IPS DF 19.7 (cell line): Measurements from ENCODE around the gene PTPRN2.

ENCODE experiments used
- DNase-seq: peaks from one replicate; pipeline ENCODE4 v3.0.0-alpha.2; 2013; ENCODE audit warnings: low read depth, low spot score

The PTPRN2 gene

DNA sequence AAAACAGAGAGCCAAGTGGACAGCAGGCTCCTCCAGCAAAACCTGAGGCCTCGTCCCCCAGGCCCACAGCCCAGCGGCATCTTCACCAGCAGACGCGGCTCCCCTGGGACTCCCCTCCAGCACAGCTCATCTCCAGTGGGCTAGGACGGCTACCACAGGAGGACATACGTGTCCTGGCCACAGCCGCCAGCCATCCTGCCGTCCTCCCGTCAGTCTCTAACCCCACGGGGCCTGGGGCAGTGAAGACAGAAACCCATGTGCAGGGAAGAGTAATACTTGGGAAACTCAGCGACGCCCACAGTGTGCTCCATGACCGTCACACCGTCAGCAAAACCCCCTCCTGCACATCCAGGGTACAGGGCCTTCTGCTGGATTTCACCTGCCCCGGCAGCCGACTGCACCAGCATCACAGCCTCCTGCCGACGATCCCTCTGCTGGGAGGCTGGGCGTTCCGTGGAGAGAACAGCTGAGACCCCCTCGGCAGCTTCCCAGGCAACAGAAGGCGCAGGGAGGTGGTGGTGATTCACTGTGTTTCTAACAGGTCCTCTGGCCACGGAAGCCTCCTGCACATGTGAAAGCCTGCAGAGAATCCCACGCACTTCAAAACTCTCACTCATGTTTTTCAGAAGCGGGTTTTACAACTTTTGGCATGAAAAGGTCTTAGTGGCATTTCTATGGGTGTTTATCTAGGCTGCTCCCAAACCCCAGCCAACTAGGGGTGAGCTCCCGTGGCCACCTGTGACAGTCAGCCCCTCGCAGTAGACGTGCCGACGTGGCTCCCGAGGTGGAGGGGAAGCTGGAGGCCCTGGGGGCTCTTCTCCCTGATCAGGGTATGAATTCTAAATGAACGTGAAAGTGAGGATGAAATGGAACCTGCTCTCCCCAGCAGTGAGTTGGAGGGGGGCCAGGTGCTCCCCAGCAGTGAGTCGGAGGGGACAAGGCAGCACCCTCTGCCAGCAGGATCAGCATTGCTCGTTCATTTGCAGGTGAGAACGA, 513.5 kb downstream of the PTPRN2 start:
- no peak for DNase-seq

DNA sequence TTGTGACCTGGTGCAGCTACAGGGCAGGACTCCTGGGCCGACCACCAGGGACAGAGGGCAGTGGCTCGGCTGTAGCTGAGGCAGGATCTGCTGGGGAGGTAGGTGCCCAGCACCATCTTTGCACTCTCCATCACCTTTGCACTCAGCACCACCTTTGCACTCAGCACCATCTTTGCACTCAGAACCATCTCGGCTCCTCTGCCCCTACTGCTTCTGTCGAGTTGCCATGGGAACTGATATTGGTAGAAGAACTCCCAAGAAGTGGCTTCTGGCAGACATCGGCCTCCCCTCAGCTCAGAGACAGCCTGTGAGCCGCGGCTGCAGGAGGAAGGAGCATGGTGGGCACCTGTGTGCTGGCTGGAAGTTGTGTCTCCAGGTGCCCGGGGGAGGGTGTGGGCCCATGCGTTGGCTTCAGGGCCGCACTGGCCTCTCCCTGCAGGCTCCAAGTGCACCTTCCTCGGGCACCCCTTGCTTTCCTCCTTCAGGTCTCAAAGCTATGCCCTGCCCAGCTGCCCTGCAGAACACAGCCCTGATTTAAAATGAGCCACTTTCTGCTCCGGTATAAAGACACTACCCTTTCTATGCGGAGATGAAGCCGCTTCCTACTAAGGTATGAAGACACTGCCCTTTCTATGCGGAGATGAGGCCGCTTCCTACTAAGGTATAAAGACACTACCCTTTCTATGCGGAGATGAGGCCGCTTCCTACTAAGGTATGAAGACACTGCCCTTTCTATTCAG, 514.5 kb downstream of the PTPRN2 start:
- DNase-seq, result no peak

DNA sequence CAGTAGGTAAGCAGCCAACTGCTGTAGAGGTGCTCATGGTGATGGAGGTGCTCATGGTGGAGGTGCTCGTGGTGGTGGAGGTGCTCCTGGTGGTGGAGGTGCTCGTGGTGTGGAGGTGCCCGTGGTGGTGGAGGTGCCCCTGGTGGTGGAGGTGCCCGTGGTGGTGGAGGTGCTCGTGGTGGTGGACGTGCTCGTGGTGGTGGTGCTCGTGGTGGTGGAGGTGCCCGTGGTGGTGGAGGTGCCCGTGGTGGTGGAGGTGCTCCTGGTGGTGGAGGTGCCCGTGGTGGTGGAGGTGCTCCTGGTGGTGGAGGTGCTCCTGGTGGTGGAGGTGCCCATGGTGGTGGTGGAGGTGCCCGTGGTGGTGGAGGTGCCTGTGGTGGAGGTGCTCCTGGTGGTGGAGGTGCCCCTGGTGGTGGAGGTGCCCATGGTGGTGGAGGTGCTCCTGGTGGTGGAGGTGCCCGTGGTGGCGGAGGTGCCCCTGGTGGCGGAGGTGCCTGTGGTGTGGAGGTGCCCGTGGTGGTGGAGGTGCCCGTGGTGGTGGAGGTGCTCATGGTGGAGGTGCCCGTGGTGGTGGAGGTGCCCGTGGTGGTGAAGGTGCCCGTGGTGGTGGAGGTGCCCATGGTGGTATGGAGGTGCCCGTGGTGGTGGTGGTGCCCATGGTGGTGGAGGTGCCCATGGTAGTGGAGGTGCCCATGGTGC, 517.3 kb downstream of the PTPRN2 start:
- DNase-seq, result no peak

DNA sequence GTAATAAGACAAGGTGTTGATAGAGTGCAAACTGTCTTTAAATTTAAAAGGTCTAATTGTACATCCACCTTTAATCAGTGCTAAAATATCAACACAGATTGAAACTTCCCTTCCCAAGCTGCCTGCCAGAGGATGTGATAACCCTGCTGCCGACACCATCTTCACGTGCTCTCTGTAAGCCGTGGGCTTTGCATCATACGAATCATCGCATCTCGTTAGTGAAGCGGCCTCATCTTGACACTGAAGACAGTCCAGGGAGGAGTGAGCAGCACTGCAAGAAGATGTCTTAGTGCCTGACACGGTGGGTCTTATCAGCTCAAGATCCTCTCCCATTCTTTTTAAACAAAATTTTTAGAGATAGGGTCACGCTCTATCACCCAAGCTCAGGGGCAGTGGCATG, 518.8 kb downstream of the PTPRN2 start:
- no peak for DNase-seq

DNA sequence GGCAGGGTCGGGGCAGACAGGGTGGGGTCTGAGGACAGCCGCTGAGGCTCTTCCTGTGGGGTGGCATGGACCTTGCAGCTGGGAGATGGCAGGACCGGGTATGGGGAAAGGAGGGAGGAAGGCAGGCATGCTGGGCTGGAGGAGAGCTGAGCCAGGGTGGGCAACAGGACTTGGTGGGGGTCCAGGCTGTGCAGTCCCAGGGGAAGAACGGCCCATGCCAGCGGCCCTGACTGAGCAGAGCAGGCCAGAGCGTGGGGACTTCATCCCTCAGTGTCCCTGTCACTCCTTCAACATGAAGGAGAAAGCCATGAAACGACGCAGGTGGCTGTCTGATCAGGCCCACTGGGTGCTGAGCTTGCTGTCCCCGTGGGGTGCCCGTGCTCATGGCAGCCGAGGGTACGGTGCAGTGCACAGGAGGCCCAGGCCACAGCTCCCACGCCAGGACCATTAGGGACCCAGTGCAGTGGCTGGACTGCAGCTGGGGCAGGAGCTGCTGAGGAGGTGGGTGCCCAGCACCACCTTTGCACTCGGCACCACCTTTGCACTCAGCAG, 519.6 kb downstream of the PTPRN2 start:
- no peak for DNase-seq

DNA sequence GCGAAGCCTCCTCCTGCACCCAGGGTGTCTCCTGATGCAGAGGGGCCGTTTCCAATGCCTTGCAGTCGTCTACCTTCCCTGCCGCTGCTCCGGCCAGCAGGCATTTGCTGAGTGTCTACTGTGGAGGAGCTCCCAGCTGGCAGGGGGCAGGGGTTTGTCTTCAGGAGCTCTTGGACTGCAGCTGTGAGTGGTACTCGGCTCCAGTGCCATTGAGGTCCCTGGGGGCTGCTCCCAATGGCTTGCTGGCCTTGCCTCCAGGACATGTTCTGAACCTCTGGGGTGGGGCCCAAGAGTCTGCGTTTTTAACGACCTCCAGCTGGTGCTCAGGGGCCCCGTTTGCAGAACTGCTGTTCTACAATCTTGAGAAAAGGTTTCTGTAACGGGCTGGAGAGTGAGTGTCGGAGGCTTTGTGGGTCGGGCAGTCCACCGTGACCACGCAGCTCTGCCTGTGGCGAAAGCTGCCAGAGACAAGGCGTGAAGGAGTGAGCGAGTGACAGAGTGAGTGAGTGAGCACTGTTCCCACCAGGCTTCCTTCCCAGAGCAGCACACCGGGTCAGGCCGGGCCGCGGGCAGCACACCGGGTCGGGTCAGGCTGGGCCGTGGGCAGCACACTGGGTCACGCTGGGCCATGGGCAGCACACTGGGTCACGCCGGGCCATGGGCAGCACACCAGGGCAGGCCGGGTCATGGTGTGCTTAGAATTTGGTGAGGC, 520.2 kb downstream of the PTPRN2 start:
- DNase-seq, result no peak

DNA sequence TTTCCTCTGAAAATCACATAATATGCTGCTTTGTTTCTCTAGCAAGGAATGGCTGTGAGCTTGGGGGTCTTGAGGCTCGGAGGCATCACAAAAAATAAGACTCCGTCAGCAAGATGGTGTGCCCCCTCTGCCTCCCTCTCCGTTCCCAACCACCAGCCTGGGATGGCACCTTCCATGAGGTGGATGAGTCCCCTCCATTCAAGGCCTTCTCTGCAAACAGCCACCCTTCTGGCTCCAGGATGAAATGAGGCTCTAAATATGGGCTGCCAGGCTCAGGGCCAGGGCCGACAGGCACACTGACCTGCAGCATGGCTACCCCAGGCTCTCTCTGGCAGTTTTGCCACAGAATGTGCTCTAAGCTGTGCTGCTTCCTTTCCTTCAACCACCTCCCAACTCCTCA, 521.5 kb downstream of the PTPRN2 start:
- no peak for DNase-seq

DNA sequence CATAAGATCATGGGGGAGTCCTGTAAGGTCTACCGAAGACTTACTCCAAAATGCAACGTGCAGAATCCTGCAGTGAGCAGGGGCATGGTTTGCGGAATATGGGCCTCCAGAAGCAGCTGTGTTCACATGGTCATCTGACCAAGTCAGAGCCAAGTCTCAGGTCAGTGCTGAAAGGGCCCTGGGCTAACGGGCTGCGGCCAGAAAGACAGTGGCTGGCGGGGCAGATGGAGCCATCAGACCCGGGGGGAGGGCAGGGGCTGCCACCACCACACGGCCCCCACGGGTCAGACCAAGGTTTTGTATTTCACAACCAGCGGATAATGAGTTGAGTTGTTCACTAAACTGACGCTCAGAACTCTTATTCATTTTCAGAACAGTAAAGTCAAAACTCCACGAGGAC, 522.3 kb downstream of the PTPRN2 start:
- no peak for DNase-seq

DNA sequence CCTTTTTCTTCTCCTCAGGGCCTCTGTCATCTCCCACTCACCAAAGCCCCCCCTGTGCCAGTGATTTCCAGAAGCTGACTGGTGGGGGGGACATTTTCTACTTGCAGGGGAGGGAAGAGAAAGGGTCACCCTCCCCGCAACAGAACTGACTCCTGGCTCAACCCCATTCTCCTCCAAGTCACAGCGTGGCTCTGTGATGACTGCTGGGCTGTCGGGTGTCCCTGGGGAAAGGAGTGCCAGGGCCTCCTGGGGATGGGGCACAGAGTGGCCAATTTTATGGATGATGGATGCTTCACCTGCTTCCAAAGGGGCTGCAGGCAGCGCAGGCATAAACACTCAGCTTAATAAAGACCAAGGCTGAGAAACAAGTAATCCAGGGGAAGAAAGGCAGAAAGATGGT, 523.0 kb downstream of the PTPRN2 start:
- DNase-seq, result no peak

DNA sequence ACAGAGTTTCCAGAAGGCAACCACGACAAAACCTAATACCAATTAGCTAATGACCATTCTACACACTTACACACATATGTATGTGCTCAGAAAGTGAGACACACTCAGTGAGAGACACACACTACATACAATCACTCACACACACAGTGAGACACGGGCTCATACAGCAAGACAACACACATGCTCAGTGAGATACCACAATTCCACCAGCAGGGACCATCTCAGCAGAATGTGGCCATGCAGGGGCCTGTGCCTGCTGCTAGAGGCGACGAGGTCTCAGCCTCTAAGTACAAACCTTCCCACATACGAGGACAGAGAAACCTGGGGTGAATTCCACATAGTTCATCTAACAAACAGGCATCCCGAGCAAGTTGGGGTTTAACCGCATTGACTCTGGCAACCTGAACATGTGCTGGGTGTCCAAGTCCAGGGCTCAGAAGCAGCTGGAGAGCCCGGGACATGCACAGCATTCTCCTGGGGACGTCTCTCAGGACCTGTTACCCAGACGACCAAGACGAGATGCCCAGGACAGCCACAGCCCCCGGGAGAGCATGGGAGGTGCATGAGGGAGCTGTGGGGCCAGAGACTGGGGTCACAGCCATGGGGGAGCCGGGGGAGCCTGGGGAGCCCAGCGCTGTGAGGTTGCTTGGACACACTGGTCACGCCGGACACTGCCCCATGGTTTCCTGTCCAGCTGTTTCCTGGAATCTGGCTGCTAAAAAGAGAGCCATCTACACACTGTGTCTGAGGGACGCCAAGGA, 523.6 kb downstream of the PTPRN2 start:
- no peak for DNase-seq

DNA sequence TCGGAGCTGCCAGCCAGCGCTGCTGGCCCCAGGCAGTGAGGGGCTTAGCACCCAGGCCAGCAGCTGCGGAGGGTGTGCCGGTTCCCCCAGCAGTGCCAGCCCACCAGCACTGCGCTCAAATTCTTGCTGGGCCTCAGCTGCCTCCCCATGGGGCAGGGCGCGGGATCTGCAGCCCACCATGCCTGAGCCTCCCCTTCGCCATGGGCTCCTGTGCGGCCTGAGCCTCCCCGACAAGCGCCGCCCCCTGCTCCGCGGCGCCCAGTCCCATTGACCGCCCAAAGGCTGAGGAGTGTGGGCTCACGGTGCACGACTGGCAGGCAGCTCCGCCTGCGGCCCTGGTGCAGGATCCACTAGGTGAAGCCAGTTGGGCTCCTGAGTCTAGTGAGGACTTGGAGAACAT, 525.0 kb downstream of the PTPRN2 start:
- no peak for DNase-seq

DNA sequence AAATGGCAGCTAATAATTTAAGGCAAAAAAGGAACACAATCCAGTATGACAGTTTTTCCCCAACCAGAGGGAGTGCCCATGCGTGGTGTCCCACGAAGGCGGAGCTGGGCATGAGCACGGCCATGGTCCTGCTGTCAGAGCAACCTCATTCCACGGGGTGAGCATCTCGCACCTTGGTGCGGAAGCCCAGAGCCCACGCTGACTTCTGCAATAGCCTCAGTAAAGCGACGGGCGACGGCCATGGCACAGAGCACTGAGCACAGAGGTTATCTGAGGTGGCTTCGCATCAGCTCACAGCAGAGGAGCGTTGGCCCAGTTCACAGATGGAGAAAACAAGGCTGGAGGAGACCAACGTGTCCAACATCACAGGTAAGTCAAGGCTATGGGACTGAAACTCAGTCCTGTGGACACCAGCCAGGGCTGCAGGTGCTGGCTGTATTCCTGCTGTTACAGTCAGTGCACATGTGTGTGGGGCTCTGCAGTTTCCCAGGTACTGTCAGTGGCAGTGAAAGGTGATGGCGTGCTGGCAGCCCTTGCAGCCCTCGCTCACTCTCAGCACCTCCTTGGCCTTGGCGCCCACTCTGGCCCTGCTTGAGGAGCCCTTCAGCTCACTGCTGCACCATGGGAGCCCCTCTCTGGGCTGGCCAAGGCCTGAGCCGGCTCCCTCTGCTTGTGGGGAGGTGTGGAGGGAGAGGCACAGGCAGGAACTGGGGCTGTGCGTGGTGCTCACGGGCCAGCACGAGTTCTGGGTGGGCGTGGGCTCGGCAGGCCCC, 525.6 kb downstream of the PTPRN2 start:
- DNase-seq, result no peak

DNA sequence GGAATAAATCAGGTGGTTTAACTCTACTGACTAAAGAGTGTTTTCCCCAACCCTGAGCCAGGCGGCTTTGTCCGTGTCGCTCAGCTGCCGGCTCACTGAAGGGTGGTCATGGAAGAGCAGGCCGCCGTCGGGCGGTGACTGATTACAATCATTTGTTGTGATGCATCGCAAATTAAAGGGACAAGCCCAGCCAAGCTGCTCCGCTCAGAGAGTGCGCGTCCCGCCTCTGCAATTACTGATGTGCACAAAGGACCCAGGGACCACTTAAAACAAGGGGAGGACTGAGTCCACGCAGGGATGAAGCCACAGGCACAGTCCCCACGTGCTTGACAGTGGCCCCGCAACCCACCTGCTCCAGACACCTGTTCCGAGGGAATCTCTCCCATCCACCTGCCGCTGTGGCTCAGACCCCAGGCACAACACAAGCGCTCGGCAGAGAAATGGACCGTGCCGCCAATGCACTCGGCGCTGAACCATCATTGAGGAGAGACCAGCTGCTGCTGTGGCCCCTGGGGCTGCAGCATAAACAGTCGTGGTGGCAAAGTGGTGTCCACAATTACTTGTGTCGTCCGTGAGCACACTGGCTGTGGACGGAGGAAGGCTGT, 526.5 kb downstream of the PTPRN2 start:
- no peak for DNase-seq

DNA sequence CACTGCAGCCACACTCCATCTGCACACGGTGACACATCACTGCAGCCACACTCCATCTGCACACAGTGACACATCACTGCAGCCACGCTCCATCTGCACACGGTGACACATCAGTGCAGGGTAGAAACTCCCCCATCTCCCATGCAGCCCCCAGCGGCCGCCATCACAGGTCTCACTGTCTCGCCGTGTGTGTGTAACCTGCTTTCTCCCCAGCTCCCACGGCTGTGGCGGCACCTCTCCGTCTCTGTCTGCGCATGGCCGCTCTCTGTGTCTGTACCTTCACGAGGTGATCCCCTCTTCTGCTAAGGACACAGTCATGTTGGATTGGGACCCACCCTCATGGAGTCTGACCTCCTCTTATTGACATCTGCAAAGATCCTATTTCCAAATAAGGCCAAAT, 527.4 kb downstream of the PTPRN2 start:
- no peak for DNase-seq

DNA sequence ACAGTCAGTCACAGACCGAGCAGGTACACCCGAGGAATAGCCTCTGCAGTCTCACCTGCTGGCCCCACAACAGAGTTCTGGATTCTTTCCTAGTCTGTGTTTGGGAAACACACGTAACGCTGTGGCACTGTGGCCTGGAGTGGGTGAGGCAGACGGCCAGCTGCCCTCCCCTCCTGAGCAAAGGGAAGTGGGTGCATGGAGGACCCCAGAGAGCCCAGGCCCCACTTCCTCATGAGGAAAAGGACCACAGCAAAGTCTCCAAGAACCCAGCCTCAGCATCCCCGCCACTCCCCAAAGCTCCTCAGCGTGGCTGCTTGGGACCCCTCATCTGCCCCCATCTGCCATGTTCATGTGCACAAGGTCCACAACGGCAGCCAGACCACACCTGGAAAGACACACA, 530.2 kb downstream of the PTPRN2 start:
- no peak for DNase-seq

DNA sequence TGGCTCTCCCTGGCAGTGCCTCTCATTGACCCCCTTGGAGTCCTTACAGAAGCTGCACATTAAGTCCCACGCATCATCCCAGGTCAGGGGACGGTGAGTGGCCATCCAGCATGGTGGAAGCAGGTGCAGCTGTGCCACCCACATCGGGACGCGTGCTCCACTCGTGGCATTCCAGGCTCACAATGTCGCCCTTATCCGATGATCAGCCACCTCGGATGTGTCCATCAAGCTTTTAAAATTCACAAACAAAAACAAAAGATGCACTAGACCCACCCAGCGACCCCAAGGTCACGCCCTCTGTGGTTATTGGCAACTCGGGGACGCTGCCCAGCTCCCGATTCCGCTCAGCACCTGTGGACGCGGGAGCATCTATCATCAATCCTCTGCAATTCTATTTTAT, 530.9 kb downstream of the PTPRN2 start:
- DNase-seq, result no peak

DNA sequence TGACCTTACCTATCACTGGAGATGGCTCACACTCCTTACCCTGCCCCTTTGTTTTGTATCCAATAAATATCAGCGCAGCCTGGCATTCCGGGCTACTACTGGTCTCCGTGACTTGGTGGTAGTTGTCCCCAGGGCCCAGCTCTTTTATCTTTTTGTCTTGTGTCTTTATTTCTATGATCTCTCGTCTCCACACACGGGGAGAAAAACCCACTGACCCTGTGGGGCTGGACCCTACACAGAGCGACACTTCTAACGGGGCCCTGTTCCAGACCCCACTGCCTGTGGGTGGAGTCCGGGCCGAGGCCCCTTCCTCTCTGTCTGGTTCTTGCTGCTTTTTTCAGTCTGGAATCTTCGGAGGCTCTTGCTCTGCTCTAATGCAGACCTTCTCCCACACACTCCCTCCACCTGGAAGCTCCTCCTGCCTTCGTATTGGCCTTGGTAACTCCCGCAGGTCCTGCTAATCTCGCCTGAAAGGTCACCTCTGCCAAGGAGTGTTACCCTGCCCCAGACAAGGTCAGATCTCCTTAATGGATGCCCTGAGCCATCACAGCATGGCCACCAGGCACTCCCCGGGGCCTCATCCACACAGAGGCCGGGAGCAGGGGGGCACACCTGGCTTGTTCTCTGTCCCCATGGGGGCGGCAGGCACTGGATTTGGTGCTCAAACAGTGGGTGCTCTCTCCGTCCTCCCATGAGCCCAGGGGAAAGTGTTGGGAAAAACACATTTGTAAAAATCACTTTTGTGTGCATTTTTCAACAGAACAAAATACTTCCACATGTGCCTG, 531.7 kb downstream of the PTPRN2 start:
- no peak for DNase-seq

DNA sequence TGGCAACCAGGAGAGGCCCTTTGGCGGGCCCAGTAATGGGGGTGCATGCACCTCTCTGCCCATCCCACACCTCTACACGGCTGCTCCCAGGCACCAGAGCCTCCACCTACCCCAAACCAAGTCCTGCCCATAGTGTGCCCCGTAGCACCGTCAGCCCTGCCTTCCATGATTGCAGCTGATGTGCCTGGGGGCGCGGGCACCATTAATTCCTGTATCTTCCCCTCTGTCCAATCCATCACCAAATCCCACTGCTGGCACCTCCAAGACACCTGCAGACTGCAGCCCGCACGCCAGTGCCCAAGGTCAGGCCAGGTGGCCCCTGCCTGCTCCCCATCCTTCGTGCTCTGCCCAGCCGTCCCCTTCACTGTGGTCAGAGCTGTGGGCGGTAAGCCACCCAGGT, 533.0 kb downstream of the PTPRN2 start:
- DNase-seq, result no peak

DNA sequence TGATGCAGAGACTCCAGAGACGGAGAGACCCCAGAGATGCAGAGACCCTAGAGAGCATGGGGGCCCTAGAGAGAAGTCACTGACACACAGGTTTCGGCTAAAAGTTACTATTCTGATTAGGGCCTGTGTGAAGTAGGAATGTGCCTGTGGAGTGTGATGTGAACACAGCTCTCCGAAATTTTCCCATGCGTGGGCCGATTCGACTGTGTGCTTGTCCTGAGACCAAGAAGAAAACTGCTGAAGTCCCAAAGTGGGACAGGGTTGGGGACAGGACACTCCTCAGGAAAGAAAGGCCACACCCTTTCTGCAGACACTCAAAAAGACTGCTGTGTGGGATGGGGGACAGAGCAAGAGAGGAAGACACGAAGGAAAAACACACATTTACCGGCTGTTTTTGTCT, 533.5 kb downstream of the PTPRN2 start:
- no peak for DNase-seq
